HG03135 (cell line): Measurements from ENCODE around the gene SLC2A5.
"Not testable (repeated sequence)": the region's sequence is repeated elsewhere in the genome, so short reads cannot be mapped to it uniquely, and the experiment has no call there.

Experiments
- ATAC-seq: cut with Tn5 transposase; IDR thresholded peaks from one replicate; pipeline ENCODE4 v1.9.1; 2021; ENCODE audit warnings: mild to moderate bottlenecking, moderate library complexity; ENCODE audit not compliant: unreplicated experiment

SLC2A5 gene, protein sequence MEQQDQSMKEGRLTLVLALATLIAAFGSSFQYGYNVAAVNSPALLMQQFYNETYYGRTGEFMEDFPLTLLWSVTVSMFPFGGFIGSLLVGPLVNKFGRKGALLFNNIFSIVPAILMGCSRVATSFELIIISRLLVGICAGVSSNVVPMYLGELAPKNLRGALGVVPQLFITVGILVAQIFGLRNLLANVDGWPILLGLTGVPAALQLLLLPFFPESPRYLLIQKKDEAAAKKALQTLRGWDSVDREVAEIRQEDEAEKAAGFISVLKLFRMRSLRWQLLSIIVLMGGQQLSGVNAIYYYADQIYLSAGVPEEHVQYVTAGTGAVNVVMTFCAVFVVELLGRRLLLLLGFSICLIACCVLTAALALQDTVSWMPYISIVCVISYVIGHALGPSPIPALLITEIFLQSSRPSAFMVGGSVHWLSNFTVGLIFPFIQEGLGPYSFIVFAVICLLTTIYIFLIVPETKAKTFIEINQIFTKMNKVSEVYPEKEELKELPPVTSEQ

GRCh38 chr1:9069326-9070100 lies at the start of gene SLC2A5:
SLC2A5 (minus strand) TSS chr1:9069635; CDS start chr1:9069536, 99 bp downstream.
- peak; percentile 78 for ATAC-seq

- ATAC-seq, result no peak
These were observed 48.8 kb upstream of the SLC2A5 start for GRCh38 chr1:9118186-9118585.

DNA sequence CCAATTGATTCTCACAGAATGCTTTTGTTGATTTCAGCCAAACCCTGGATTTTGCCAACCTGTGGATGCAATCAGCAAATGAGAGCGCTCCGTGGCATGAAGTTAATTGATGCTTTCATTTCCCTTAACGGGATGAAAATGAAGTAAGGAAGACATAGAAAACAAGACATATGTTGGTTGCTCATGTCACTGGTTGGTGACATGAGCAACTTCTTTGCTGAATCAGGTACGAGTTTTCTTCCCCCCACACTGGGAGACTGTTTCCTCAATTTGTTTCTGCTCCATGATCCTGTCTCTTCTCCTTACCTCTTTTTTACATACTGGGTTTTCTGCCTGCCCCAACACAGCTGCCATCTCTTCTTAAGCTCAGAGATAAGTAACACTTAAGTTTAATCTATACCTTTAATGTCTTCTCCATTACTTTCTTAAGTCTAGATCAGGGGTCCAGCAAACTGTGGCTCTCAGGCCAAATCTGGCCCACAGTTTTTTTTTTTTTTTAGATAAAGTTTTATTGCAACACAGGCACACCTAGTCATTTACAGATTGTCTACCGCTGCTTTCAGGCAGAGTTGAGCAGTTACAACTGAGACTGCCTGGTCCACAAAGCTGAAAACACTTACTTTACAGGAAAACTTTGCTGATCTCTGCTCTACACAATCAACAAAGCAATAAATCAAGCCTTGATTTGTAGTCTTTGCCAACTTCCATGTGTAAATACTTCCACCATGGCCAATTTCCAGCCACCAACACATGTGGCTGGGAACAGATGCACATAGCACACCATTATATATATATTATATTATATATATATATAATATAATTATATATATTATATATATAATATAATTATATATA lies 46.1 kb upstream of the SLC2A5 start:
- ATAC-seq, result no peak

DNA sequence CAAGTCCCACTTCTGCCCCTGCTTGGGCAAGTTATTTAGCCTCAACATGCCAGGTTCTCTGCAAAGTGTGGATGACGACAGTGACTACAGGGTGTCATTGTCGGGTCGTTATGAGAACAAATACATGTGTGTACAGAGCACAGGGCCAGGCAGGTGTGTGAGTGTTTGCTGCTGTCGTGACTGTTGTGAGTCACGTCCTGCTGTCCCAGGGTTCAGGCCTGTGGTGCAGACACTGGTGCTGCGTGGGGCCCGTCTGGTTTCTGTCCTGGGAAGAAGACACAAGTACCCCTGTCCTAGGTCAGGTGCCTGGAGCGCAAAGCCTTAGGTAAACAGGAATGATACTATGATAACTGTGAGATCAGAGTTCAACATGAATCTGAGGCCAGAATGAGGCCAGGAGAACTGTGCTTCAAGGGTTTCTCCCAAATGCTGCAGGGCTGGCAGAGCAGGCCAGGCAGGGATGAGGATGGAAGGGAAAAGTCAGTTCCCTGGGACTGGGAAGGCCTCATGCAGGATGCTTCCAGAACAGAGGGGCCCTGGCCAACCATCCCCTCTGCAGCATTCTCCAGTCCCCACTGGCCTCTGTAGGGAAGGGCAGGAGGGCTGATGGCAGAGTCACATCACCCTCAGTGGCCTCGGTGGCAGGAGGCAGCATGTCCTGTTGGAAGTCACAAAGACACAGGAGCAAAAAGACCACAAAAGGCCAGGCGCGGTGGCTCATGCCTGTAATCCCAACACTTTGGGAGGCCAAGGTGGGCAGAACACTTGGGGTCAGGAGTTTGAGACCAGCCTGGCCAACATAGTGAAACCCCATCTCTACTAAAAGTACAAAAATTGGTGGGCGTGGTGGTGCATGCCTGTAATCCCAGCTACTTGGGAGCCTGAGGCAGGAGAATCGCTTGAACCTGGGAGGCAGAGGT lies 43.8 kb upstream of the SLC2A5 start:
- no peak for ATAC-seq

GRCh38 chr1:9111957-9112356 lies 42.5 kb upstream of the SLC2A5 start:
- ATAC-seq, result no peak

DNA sequence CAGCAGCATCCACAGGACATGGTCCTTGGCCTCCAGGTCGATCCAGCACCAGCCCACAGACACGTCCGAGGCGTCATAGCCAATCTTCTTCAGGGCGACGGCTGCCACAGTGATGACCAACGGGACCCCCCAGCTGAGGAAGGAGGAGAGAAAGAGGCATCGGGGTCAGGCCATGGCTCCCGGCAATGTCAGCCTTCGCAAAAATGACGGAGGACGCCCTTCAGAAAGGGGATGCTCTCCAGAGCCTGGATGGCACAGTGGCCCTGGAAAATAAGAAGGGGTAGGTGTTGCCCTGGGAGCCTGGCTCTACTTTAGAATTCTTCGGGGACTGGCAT lies 41.9 kb upstream of the SLC2A5 start:
- ATAC-seq, result no peak

GRCh38 chr1:9110669-9111356 lies 41.4 kb upstream of the SLC2A5 start:
- peak; percentile 66 for ATAC-seq

DNA sequence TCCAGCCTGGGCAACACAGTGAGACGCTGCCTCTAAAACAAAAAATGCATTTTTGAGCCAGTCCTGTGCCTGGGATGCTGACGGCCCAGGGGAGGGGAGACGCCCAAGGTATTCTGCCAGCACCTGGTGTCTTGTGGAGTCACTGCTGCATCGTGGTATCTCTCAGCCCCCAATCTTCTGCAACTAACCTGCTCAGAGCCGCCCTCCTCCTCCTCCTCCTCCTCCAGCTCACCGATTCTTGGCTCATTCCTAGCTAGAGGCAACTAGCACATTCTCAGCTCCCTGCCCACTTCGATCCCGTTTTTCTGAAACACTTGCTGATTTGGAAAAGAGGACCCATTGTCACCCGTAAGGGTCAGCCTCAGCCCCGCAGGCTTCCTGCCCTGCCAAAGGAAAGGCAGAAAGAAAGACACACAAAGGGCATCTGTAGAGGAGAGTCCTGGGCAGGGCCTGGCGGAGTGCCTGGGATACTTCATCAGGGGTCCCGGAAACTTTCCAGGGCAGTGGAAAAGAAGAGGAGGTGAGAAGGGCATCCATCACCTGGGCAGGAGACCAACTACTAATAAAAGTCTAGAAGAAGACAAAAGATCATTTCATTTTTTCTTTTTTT lies 38.7 kb upstream of the SLC2A5 start:
- ATAC-seq, result no peak

DNA sequence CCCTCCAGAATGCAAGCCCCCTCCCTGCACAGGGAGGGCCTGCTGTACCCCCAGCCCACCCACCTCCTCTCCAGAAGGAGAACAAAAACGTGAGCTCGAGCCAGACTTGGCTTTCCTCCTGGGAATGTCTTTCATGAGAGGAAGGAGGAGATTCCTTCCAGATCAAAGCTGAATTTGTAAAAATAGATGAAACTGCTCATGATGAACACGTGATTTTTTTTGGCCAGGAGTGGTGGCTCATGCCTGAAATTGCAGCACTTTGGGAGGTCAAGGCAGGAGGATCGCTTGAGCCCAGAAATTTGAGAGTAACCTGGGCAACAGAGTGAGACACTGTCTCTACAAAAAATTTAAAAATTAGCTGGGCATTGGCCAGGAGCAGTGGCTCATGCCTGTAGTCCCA lies 37.7 kb upstream of the SLC2A5 start:
- no peak for ATAC-seq

DNA sequence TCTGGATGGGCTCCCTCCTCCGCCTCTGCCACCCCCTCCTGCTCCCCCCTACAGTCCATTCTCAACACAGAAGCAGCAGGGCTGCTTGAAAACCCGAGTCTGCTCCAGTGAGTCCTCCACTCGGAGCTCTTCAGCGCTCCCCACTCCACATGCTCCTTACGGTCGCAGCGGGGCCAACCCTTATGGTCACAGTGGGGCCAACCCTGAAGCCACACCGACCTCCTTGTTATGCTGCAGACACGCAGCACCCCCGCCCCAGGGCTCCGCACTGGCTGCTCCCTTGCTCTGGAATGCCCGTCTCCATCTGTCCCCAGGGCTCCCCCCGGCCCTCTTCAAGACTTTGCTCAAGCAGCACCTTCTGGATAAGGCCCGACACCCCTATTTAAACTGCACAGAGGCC lies 36.9 kb upstream of the SLC2A5 start:
- ATAC-seq, result no peak

GRCh38 chr1:9105336-9105867 lies 36.0 kb upstream of the SLC2A5 start:
- ATAC-seq, result no peak

- no peak for ATAC-seq
These were observed 32.2 kb upstream of the SLC2A5 start for GRCh38 chr1:9101510-9102146.

DNA sequence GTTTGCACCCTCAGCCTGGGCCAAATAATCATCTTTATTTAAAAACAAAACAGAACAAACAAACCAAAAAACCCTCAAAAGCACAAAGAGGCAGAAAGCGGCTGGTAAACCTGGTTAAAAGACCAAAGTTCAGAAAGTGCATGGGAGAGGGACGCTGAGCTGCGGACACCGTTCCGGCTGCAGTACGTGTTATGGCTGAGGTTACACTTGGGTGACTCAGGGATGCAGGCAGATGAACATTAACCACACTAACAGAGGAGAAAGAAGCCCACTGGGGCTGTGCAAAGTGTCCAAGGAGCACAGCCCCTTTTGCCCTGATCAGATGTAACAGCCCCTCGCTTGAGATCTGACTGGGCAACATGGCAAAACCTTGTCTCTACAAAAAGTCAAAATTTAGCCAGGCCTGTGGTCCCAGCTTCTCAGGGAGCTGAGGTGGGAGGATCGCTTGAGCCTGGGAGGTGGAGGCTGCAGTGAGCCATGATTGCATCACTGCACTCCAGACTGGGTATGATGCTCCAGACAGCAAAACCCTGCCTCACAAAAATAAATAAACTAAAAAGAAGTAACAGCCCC lies 31.1 kb upstream of the SLC2A5 start:
- ATAC-seq, result no peak

GRCh38 chr1:9099555-9099954 lies 30.1 kb upstream of the SLC2A5 start:
- no peak for ATAC-seq

GRCh38 chr1:9097947-9098705 lies 28.7 kb upstream of the SLC2A5 start:
- ATAC-seq, result no peak

- ATAC-seq, result no peak
These were observed 26.4 kb upstream of the SLC2A5 start for GRCh38 chr1:9095818-9096217.

DNA sequence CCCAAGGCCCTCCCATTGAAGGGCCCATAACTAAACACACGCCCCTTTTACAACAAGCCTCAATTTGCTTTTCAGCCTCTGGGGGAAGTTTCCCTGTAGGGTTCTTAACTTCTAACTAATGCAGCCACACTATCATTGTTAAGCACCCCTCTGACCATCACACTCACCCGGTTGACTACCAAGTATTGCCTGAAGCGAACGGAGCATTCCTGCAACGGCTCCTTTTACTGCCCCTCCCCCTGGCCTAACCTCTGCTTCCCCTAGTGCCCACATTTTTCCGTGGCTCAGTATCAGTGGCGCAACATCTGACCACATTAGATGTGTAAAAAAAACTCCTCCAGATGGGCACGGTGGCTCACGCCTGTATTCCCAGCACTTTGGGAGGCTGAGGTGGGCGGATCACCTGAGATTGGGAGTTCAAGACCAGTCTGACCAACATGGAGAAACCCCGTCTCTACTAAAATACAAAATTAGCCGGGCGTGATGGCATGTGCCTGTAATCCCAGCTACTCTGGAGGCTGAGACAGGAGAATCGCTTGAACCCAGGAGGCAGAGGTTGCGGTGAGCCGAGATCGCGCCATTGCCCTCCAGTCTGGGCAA lies 24.7 kb upstream of the SLC2A5 start:
- ATAC-seq, result not testable (repeated sequence)
